ENCODE data around the gene F8. TPM values are rescaled to one million over a fixed set of nuclear protein-coding genes. Genes with fewer than 3 reads are reported as not detected.
"Not testable (repeated sequence)": the region's sequence is repeated elsewhere in the genome, so short reads cannot be mapped to it uniquely, and the experiment has no call there.

F8 gene
- total and polyA plus RNA-seq, 2 experiments from 2014 or later, result 4.1 to 5.5 TPM

- WGBS, 2 experiments (ENCODE audit: low coverage in 1 of 2, low lambda C conversion rate in 2 of 2, missing lambda C conversion rate in 2 of 2), result 13 to 25% methylated on average over 1 of the region's 1 CpG
- no peaks in the 10 kb centered on the region for H4K20me1 ChIP-seq (ENCODE audit: insufficient read depth)
- no peak for DNase-seq
Measured at GRCh38 chrX:154902408-154902807, 120.1 kb downstream of the F8 start.

GRCh38 chrX:154900323-154900722, 122.2 kb downstream of the F8 start:
- Histone ChIP-seq H3K36me3 (ENCODE audit: low read depth) (no peaks in the 10 kb centered on the region), H3K4me1 (ENCODE audit: insufficient read depth) (0 out of 2 replicates have a peak, but pooled peaks cover 5% of the 10 kb centered on the region), H3K9me2 (ENCODE audit: insufficient read depth) (no peaks in the 10 kb centered on the region), H3K4me2 (ENCODE audit: unreplicated experiment) (no peak overlapping the region), H4K20me1 (ENCODE audit: insufficient read depth) (no peaks in the 10 kb centered on the region), H3F3A (ENCODE audit: insufficient read depth) (no peaks in the 10 kb centered on the region), H3K9ac (no peak overlapping the region), H3K9me3 (ENCODE audit: low read depth) (no peaks in the 10 kb centered on the region), H3K27me3 (replicated peaks; ENCODE audit: insufficient read depth) (no peaks in the 10 kb centered on the region), H3K27ac (no peak overlapping the region), H3K4me3 (no peak overlapping the region), H3K79me2 (ENCODE audit: insufficient read depth) (no peaks in the 10 kb centered on the region), H2AFZ (no peak overlapping the region)
- DNase-seq, result no peak
- 77 to 78% methylated on average over 8 of the region's 8 CpGs for WGBS, 2 experiments (ENCODE audit: low coverage in 1 of 2, low lambda C conversion rate in 2 of 2, missing lambda C conversion rate in 2 of 2)
- TF ChIP-seq EZH2phosphoT487 (IDR thresholded peaks at IDR 0.05; ENCODE audit: insufficient read depth, low read depth), result no peak
- no peak for TF ChIP-seq EZH2 (IDR thresholded peaks at IDR 0.05; ENCODE audit: insufficient read depth, poor library complexity, severe bottlenecking)
- in situ Hi-C loops (cut with MboI), result no loop called here

More at GRCh38 chrX:154902408-154902807, 120.1 kb downstream of the F8 start:
- no peaks in the 10 kb centered on the region for H3K9me3 ChIP-seq (ENCODE audit: low read depth)
- H3K4me1 ChIP-seq (ENCODE audit: insufficient read depth), result no peaks in the 10 kb centered on the region
- no peaks in the 10 kb centered on the region for H3K36me3 ChIP-seq (ENCODE audit: low read depth)
- no peak overlapping the region for H3K9ac ChIP-seq
- no peak overlapping the region for H2AFZ ChIP-seq
- in situ Hi-C loops (cut with MboI), result no loop called here
- H3K4me3 ChIP-seq, result no peak overlapping the region
- no peak overlapping the region for H3K27ac ChIP-seq
- no peaks in the 10 kb centered on the region for H3K79me2 ChIP-seq (ENCODE audit: insufficient read depth)
- no peaks in the 10 kb centered on the region for H3K27me3 ChIP-seq (replicated peaks; ENCODE audit: insufficient read depth)
- H3F3A ChIP-seq (ENCODE audit: insufficient read depth), result no peaks in the 10 kb centered on the region
- H3K9me2 ChIP-seq (ENCODE audit: insufficient read depth), result no peaks in the 10 kb centered on the region
- no peak for TF ChIP-seq EZH2phosphoT487 (IDR thresholded peaks at IDR 0.05; ENCODE audit: insufficient read depth, low read depth)
- no peak for TF ChIP-seq EZH2 (IDR thresholded peaks at IDR 0.05; ENCODE audit: insufficient read depth, poor library complexity, severe bottlenecking)
- no peak overlapping the region for H3K4me2 ChIP-seq (ENCODE audit: unreplicated experiment)

GRCh38 chrX:154892296-154892695, 130.2 kb downstream of the F8 start:
- Histone ChIP-seq H3K4me2 (ENCODE audit: unreplicated experiment) (no peak overlapping the region), H4K20me1 (ENCODE audit: insufficient read depth) (no peaks in the 10 kb centered on the region), H3K4me3 (no peak overlapping the region), H3K9me3 (ENCODE audit: low read depth) (no peaks in the 10 kb centered on the region), H3K79me2 (ENCODE audit: insufficient read depth) (peaks cover 5% of the 10 kb centered on the region; the same call in 1 of the 2 replicates), H3K27me3 (replicated peaks; ENCODE audit: insufficient read depth) (no peaks in the 10 kb centered on the region), H3K4me1 (ENCODE audit: insufficient read depth) (0 out of 2 replicates have a peak, but pooled peaks cover 5% of the 10 kb centered on the region), H2AFZ (no peak overlapping the region), H3F3A (ENCODE audit: insufficient read depth) (no peaks in the 10 kb centered on the region), H3K9me2 (ENCODE audit: insufficient read depth) (no peaks in the 10 kb centered on the region), H3K27ac (no peak overlapping the region), H3K9ac (no peak overlapping the region), H3K36me3 (ENCODE audit: low read depth) (no peaks in the 10 kb centered on the region)
- 92 to 100% methylated on average over 1 of the region's 1 CpG for WGBS, 2 experiments (ENCODE audit: low coverage in 1 of 2, low lambda C conversion rate in 2 of 2, missing lambda C conversion rate in 2 of 2)
- in situ Hi-C loops (cut with MboI), result no loop called here
- TF ChIP-seq EZH2 (IDR thresholded peaks at IDR 0.05; ENCODE audit: insufficient read depth, poor library complexity, severe bottlenecking), result no peak
- TF ChIP-seq EZH2phosphoT487 (IDR thresholded peaks at IDR 0.05; ENCODE audit: insufficient read depth, low read depth), result no peak
- no peak for DNase-seq

GRCh38 chrX:154890990-154891639, 131.4 kb downstream of the F8 start:
- no peak overlapping the region for H3K9ac ChIP-seq
- TF ChIP-seq EZH2phosphoT487 (IDR thresholded peaks at IDR 0.05; ENCODE audit: insufficient read depth, low read depth), result no peak
- no peak for TF ChIP-seq EZH2 (IDR thresholded peaks at IDR 0.05; ENCODE audit: insufficient read depth, poor library complexity, severe bottlenecking)
- H3K36me3 ChIP-seq (ENCODE audit: low read depth), result no peaks in the 10 kb centered on the region
- DNase-seq, result no peak
- H3K4me2 ChIP-seq (ENCODE audit: unreplicated experiment), result no peak overlapping the region
- H3K27ac ChIP-seq, result no peak overlapping the region
- H3K79me2 ChIP-seq (ENCODE audit: insufficient read depth), result peaks cover 5% of the 10 kb centered on the region; the same call in 1 of the 2 replicates
- H3K9me2 ChIP-seq (ENCODE audit: insufficient read depth), result no peaks in the 10 kb centered on the region
- H4K20me1 ChIP-seq (ENCODE audit: insufficient read depth), result no peaks in the 10 kb centered on the region
- H3K4me3 ChIP-seq, result no peak overlapping the region
- H3F3A ChIP-seq (ENCODE audit: insufficient read depth), result no peaks in the 10 kb centered on the region
- H2AFZ ChIP-seq, result no peak overlapping the region
- H3K27me3 ChIP-seq (replicated peaks; ENCODE audit: insufficient read depth), result no peaks in the 10 kb centered on the region
- whole genome bisulfite sequencing, 2 experiments (ENCODE audit: low coverage in 1 of 2, low lambda C conversion rate in 2 of 2, missing lambda C conversion rate in 2 of 2), result 100% methylated on average over 1 of the region's 1 CpG
- no peaks in the 10 kb centered on the region for H3K9me3 ChIP-seq (ENCODE audit: low read depth)
- H3K4me1 ChIP-seq (ENCODE audit: insufficient read depth), result 0 out of 2 replicates have a peak, but pooled peaks cover 5% of the 10 kb centered on the region
- in situ Hi-C loops (cut with MboI), result no loop called here

GRCh38 chrX:154886789-154887221, 135.7 kb downstream of the F8 start:
- H3K9ac ChIP-seq; H2AFZ ChIP-seq; H3F3A ChIP-seq (ENCODE audit: insufficient read depth); H3K27me3 ChIP-seq (replicated peaks; ENCODE audit: insufficient read depth); H4K20me1 ChIP-seq (ENCODE audit: insufficient read depth); H3K79me2 ChIP-seq (ENCODE audit: insufficient read depth); H3K4me3 ChIP-seq; H3K4me2 ChIP-seq (ENCODE audit: unreplicated experiment); H3K27ac ChIP-seq; H3K36me3 ChIP-seq (ENCODE audit: low read depth); H3K4me1 ChIP-seq (ENCODE audit: insufficient read depth); DNase-seq; in situ Hi-C loops (cut with MboI); H3K9me2 ChIP-seq (ENCODE audit: insufficient read depth); H3K9me3 ChIP-seq (ENCODE audit: low read depth): not testable (repeated sequence)
- WGBS, 2 experiments (ENCODE audit: low coverage in 1 of 2, low lambda C conversion rate in 2 of 2, missing lambda C conversion rate in 2 of 2), result no CpG with 5 or more reads among the region's 62 CpGs

GRCh38 chrX:154886069-154886788, 136.3 kb downstream of the F8 start, which contains the start of gene F8A1:
Gene F8A1, plus strand, starts transcription at chrX:154886355. Its CDS starts 20 bp downstream, at chrX:154886375.
- no CpG with 5 or more reads among the region's 91 CpGs for WGBS, 2 experiments (ENCODE audit: low coverage in 1 of 2, low lambda C conversion rate in 2 of 2, missing lambda C conversion rate in 2 of 2)
- H3K27me3 ChIP-seq (replicated peaks; ENCODE audit: insufficient read depth); H3K4me1 ChIP-seq (ENCODE audit: insufficient read depth); H3K4me3 ChIP-seq; H3K9me3 ChIP-seq (ENCODE audit: low read depth); H3K36me3 ChIP-seq (ENCODE audit: low read depth); H3K9me2 ChIP-seq (ENCODE audit: insufficient read depth); H3K9ac ChIP-seq; H3K27ac ChIP-seq; in situ Hi-C loops (cut with MboI); DNase-seq; H4K20me1 ChIP-seq (ENCODE audit: insufficient read depth); H2AFZ ChIP-seq; H3F3A ChIP-seq (ENCODE audit: insufficient read depth); H3K79me2 ChIP-seq (ENCODE audit: insufficient read depth); H3K4me2 ChIP-seq (ENCODE audit: unreplicated experiment): not testable (repeated sequence)
